ENCODE results near the gene CCDC196.

The CCDC196 gene, protein sequence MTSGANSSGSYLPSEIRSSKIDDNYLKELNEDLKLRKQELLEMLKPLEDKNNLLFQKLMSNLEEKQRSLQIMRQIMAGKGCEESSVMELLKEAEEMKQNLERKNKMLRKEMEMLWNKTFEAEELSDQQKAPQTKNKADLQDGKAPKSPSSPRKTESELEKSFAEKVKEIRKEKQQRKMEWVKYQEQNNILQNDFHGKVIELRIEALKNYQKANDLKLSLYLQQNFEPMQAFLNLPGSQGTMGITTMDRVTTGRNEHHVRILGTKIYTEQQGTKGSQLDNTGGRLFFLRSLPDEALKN

GRCh38 chr14:66485910-66486421 is at the start of gene CCDC196:
Gene CCDC196, plus strand, starts transcription at chr14:66486371. Its CDS starts 132 bp downstream, at chr14:66486503.
- DNase-seq (ENCODE audit: low read depth) = no peak

DNA sequence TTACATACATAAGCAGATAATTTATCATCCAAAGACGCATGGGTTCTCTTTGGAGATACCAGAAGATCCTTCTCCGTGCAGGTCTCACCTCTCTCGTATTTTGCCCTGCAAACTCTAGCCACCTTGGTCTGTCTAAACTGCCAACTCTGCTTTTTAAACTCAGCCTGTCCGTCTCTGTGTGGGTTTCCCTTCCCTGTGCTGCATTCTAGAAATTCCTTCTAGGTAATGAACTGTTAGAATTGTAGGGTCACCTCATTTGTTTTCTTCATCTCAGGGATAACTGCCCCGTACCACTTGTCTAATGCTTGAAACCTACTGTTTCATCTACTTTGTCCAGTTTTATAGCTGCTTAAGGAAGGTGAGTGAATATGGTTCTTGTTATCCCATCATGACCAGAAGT is 45.4 kb upstream of the CCDC196 start:
- no peak for DNase-seq (ENCODE audit: low read depth)

DNA sequence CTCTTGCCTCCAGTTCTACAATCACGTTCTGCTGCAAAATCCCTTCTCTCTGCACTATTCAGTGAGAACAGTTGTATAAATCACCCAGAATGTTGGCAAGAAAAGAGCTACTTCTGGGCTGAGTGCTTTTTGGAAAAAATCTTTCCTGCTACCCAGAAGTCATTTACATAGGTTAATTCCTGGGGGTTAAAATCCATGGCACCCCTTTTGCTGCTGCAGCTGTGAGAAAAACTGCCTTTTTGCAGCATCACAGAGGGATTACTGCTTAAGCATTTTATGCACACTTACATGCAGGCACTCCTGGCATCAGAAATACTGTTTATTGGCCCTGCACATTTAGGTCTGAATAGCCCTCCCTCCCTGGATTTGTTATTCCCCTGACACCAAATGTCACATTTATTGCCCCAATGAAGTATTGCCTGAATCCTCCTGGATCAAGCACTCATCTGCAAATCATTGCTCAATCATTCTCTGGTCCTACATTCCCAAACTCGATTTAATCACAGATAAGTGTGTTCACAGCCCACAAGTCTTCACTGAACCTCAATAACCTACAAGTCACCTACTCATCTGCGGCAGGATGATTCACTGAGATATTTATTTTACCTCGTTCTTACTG is 43.1 kb upstream of the CCDC196 start:
- DNase-seq (ENCODE audit: low read depth) = no peak

DNA sequence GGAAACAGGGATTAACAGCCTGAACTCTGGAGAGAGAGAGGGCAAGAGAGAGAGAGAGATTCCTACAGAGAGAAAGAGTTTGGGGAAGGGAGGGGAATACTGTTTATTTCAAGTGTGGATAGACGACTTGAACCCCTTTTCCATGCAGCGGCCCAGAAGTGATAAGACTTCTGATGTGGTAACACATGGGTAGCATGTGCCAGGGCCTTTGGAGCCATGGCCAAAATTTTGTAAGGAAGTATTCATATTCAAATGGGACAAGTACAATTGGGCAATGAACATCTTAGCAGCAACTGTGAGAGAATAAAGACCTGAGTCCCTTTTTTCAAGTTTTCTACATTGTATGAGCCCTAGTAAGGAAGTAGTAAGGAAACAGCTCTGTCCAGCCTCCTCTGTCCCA is 42.4 kb upstream of the CCDC196 start:
- no peak for DNase-seq (ENCODE audit: low read depth)

- no peak for DNase-seq (ENCODE audit: low read depth)
These were observed 41.8 kb upstream of the CCDC196 start for GRCh38 chr14:66444271-66444927.

DNA sequence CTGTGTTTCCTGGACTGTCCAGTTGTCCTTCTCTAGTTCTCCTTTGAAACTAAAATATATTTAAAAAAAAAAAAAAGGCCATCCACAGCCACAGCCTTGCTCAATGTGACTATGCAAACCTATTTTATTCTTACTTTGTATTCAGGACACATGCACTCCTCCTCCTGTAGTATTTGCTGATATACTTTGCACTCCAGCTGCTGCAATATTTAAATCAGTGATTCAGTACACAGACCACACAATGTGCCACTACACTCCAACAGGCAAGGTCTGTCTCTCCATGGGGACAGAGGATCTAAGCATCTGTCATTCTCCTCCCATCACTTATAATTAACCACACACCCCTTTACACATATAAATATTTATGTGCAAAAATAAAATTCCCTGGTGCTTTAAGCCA is 40.2 kb upstream of the CCDC196 start:
- DNase-seq (ENCODE audit: low read depth) = no peak

GRCh38 chr14:66453469-66453868 is 32.7 kb upstream of the CCDC196 start:
- DNase-seq (ENCODE audit: low read depth) = no peak

- no peak for DNase-seq (ENCODE audit: low read depth)
These were observed 26.6 kb upstream of the CCDC196 start for GRCh38 chr14:66459603-66460002.

GRCh38 chr14:66464261-66464660 is 21.9 kb upstream of the CCDC196 start:
- DNase-seq (ENCODE audit: low read depth) = no peak

- no peak for DNase-seq (ENCODE audit: low read depth)
These were observed 17.3 kb upstream of the CCDC196 start for GRCh38 chr14:66468778-66469367.

GRCh38 chr14:66471584-66471983 is 14.6 kb upstream of the CCDC196 start:
- DNase-seq (ENCODE audit: low read depth) = no peak

- no peak for DNase-seq (ENCODE audit: low read depth)
These were observed 13.9 kb upstream of the CCDC196 start for GRCh38 chr14:66472251-66472650.

DNA sequence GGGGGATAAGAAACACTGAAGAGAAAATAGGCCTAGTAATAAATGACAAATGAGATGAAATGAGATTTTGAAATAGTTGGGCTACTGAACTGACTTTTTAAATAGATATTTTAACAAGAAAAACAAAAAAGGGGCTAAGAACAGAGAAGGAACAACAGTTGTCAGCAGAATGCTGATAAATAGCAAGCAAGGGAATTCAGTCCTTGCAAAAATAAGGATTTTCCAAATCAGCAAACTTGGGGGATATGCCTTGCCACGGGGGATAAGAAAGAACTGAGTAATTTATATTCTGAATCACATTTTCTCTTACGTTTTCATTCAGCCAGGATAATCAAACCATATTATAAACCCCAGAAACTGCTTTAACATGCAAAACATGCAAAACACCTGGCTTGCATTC is 12.9 kb upstream of the CCDC196 start:
- no peak for DNase-seq (ENCODE audit: low read depth)

DNA sequence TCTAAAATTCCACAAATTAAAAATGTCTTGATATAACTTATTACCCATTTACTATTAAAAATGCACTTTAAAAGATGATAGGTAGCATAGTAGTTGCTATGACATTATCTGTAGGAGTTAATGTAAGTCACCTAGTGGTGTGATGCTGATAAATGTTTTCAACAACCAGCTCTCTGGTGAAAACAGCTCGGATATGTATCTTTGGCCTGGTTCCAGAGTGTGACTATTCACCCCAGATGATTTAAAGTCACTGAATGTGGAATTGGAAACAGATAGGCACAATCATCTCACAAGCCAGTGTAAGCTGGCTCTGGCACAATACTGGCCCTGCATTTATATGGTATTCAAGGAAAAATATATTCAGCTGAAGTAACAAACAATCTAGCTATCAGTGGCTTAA is 9.2 kb upstream of the CCDC196 start:
- DNase-seq (ENCODE audit: low read depth) = peak; percentile 1

DNA sequence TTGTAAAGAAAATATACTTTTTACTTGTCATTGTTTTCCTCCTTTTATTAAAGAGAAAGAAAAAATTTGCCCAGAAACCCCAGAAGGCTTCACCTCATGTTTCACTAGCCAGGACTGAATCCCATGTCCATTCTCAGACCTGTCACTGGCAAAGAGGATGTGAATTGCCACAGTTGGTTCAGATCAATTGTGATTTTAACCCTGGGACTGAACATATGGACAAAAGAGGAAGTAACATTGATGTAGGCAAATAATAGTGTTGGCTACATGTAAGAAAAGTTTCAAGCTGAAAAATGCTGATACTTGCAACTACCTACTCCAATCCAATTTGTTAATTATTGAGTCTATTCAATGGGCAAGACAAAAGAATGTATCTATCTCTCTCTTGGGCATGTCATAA is 8.6 kb upstream of the CCDC196 start:
- no peak for DNase-seq (ENCODE audit: low read depth)

GRCh38 chr14:66482873-66483272 is 3.3 kb upstream of the CCDC196 start:
- no peak for DNase-seq (ENCODE audit: low read depth)

GRCh38 chr14:66483322-66483721 is 2.8 kb upstream of the CCDC196 start:
- DNase-seq (ENCODE audit: low read depth) = peak; percentile 5

GRCh38 chr14:66485029-66485428 is 1.1 kb upstream of the CCDC196 start:
- DNase-seq (ENCODE audit: low read depth) = no peak

- no peak for DNase-seq (ENCODE audit: low read depth)
These were observed 993 bp downstream of the CCDC196 start for GRCh38 chr14:66487164-66487563.

DNA sequence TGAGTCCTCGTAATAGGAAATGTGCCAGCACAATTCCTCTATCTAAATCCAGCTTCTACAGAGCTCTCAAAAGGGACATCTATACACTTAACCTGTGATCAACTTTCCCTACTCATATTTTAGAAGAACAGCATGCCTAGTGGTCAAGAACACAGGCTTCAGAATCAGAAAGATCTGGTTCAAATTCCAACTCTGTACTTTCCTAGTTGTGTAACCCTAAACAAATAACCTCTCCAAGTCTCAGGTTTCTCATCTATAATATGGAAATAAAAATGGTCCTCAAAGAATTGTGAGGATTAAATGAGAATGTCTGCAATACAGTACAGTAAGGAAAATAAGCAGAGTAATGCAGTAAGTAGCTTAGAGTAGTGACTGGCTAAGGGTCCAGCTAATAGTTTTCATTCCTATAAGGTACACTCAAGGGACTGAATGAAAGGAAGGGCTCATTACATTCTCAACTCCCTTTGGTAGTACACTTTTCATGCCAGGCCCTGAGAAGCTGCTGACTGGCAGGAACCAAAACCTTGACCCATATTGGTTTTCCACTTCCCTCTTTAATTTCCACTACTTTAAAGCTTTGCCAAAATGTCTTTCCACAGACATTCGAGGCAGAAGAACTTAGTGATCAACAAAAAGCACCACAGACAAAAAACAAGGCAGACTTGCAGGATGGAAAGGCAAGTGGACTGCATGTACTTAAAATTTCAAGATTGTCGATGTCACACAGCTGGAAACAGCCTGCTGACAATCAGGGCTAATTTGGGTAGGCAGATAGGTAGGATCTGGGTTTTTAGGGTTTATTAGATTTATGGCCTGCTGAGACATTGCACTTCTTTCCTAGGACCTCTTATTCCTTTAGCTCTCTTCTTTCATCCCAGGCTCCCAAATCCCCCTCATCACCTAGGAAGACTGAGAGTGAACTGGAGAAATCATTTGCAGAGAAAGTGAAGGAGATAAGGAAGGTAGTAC is 4.3 kb downstream of the CCDC196 start:
- DNase-seq (ENCODE audit: low read depth) = no peak

GRCh38 chr14:66493750-66494149 is 7.6 kb downstream of the CCDC196 start:
- no peak for DNase-seq (ENCODE audit: low read depth)
